ENCODE data around the gene SLC38A10. TPM values are rescaled to one million over a fixed set of nuclear protein-coding genes. Genes with fewer than 3 reads are reported as not detected.

The SLC38A10 gene
- total RNA-seq, 1 experiment from 2014 or later = 109 TPM

DNA sequence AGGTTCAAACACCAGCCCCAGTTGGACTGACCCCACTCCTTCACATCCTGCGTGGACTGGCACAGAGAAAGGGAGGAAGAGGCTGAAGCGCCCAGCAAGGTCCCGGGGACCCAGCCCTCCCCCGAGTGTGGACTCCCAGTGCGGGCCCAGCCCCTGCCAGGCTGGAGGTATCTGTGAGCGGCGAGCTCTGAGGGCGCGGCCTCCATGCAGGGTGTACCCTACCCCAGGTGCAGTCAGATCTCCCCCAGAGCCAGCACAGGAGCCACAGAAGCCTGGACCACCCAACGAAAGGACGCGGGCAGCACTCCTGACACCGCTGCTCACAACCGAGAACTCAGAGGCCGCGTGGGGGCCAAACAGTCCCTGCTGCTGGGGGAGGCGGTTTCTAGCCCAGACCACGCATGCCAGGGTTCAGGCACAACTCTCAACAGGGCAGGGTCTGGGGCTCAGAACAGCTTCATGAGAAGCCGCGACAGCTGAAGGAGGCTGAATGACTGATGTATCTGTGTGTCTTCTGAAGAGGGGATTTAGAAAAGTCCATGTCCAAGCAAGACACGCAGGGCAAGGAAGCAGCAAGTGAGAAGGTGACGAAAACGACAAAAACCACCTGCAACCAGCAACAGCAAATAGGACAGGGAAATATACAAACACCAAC, 8.5 kb downstream of the SLC38A10 start:
- no peak overlapping the region for H3K9ac ChIP-seq (ENCODE audit: low read length)
- H2AFZ ChIP-seq (ENCODE audit: low read depth, low read length, poor library complexity, severe bottlenecking) = no peak overlapping the region
- no peak overlapping the region for H3K4me2 ChIP-seq (ENCODE audit: low read length)
- intact Hi-C loops (cut with micrococcal nuclease) = no loop called here
- ChIA-PET RAD21 (ENCODE audit: low non-redundant PET in 1 of 2, low total read pairs in 2 of 2, uncharacterized antibody in 2 of 2, unreplicated experiment in 2 of 2) (no interaction called here), CTCF (no interaction called here), POLR2A (no interaction called here)
- peaks cover 33 to 38% of the 10 kb centered on the region in 2 experiments; a peak in 3 of 4 replicates for H3K36me3 ChIP-seq (ENCODE audit: control insufficient read depth in 1 of 2, insufficient read depth in 2 of 2, low read length in 2 of 2)
- ATAC-seq = no peak
- H3K9me2 ChIP-seq (ENCODE audit: insufficient read depth) = no peaks in the 10 kb centered on the region
- no peak overlapping the region; the same call in 1 of the 2 replicates for H3K27ac ChIP-seq (ENCODE audit: low read depth, low read length)
- peaks cover 71% of the 10 kb centered on the region for H3K79me2 ChIP-seq (ENCODE audit: insufficient read depth, low read length)
- no peak for DNase-seq (ENCODE audit: low read depth, low spot score)
- no peaks in the 10 kb centered on the region for H3K9me3 ChIP-seq (ENCODE audit: control insufficient read depth in 1 of 2, insufficient read depth in 1 of 2, low read depth in 1 of 2, low read length in 2 of 2)
- no peak for TF ChIP-seq ZNF274 (IDR thresholded peaks at IDR 0.05; ENCODE audit: low read depth, low read length)
- TF ChIP-seq ZFX (IDR thresholded peaks at IDR 0.05) = no peak
- TF ChIP-seq CTCF (IDR thresholded peaks at IDR 0.05 in 2 of 3, conservative IDR thresholded peaks at IDR 0.05 in 1 of 3; ENCODE audit: borderline replicate concordance in 1 of 3, insufficient read depth in 1 of 3, low read depth in 2 of 3, low read length in 2 of 3) = no peak
- no peak for TF ChIP-seq CEBPB (IDR thresholded peaks at IDR 0.05; ENCODE audit: low read depth)
- TF ChIP-seq, protein P1, sequence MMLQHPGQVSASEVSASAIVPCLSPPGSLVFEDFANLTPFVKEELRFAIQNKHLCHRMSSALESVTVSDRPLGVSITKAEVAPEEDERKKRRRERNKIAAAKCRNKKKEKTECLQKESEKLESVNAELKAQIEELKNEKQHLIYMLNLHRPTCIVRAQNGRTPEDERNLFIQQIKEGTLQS (IDR thresholded peaks at IDR 0.05) = no peak
- no peak for TF ChIP-seq SIN3A (IDR thresholded peaks at IDR 0.05; ENCODE audit: low read depth)
- TF ChIP-seq TCF7L2 (IDR thresholded peaks at IDR 0.05; ENCODE audit: borderline replicate concordance, extremely low read depth, insufficient read depth, insufficient read length) = no peak
- TF ChIP-seq MAX (IDR thresholded peaks at IDR 0.05) = no peak
- no peak for TF ChIP-seq EZH2 (IDR thresholded peaks at IDR 0.05)
- no peak for TF ChIP-seq EGR1 (IDR thresholded peaks at IDR 0.05; ENCODE audit: low read depth)
- TF ChIP-seq ELF1 (IDR thresholded peaks at IDR 0.05; ENCODE audit: borderline replicate concordance, low read depth) = no peak
- TF ChIP-seq SRF (IDR thresholded peaks at IDR 0.05; ENCODE audit: low read depth) = no peak
- no peak for TF ChIP-seq YY1 (IDR thresholded peaks at IDR 0.05; ENCODE audit: extremely low read depth, insufficient replicate concordance, low read depth, low read length)
- TF ChIP-seq CBX3 (IDR thresholded peaks at IDR 0.05; ENCODE audit: low read depth) = no peak
- no peak for TF ChIP-seq JUND (IDR thresholded peaks at IDR 0.05)
- no peak for TF ChIP-seq POLR2A (IDR thresholded peaks at IDR 0.05; ENCODE audit: borderline replicate concordance, extremely low read depth, insufficient read depth, insufficient read length)
- H3K27me3 ChIP-seq (ENCODE audit: insufficient read depth, low read length) = no peaks in the 10 kb centered on the region
- no peak overlapping the region for H3K4me3 ChIP-seq (replicated peaks in 1 of 2; ENCODE audit: low read depth in 1 of 2, low read length in 2 of 2)
- H4K20me1 ChIP-seq (ENCODE audit: insufficient read depth) = peaks cover 2% of the 10 kb centered on the region; the same call in 1 of the 2 replicates
- BruUV-seq (replicated peaks) = no TSS peak
- H3K4me1 ChIP-seq (ENCODE audit: control insufficient read depth in 1 of 2, insufficient read depth in 2 of 2, low read length in 2 of 2) = peaks cover 0 to 3% of the 10 kb centered on the region in 2 experiments; a peak in 2 of 4 replicates
